Thyroid gland (tissue), 4 donors: ENCODE data around the gene DLX6. TPM values are rescaled to one million over a fixed set of nuclear protein-coding genes. Genes with fewer than 3 reads are reported as not detected.

Experiments used
- DNase-seq, 2 donors: peaks; one replicate each; pipeline ENCODE4 v3.0.0-alpha.2; 2019
- H3K27ac ChIP-seq, 3 donors: fragments of 200-600 bp; sonication (generic); 1 replicate in 2 of 3; 2 replicates in 1 of 3; pipeline ENCODE4 v1.5.1; 2016 to 2019; ENCODE audit warnings: mild to moderate bottlenecking in 1 of 3, moderate library complexity in 1 of 3
- H3K27me3 ChIP-seq: fragments of 200-600 bp; sonication (generic); one replicate; pipeline ENCODE4 v1.5.1; 2019
- H3K36me3 ChIP-seq, 2 donors: fragments of 200-600 bp; sonication (generic); one replicate each; pipeline ENCODE4 v1.5.1; 2016 to 2019
- H3K4me1 ChIP-seq, 2 donors: fragments of 200-600 bp; sonication (generic); one replicate each; pipeline ENCODE4 v1.5.1; 2017 to 2019
- H3K4me3 ChIP-seq, 3 donors: fragments of 200-600 bp; sonication (generic); replicated peaks in 1 of 3; 1 replicate in 2 of 3; 2 replicates in 1 of 3; pipeline ENCODE4 v1.5.1; 2016; ENCODE audit warnings: mild to moderate bottlenecking in 1 of 3
- H3K9me3 ChIP-seq: fragments of 200-600 bp; sonication (generic); one replicate; pipeline ENCODE4 v1.5.1; 2017
- POLR2A ChIP-seq, 2 donors: fragments of 450-650 bp; IDR thresholded peaks; one replicate each; pipeline ENCODE4 v1.6.1; 2017; ENCODE audit warnings: antibody characterized with exemption in 2 of 2, mild to moderate bottlenecking in 2 of 2, moderate library complexity in 1 of 2
- WGBS, 2 donors: methylation state at CpG; one replicate each; pipeline ENCODE4 v1.1.5; 2017; 5-methylcytosine and 5-hydroxymethylcytosine counted together
- intact Hi-C: fragments of 100-400 bp; cut with DNase I; formaldehyde crosslinking; loops from one replicate; pipeline ENCODE4 v1.15.1; 2023
- total RNA-seq, 4 donors: library from RNA; depleted of rRNA; stranded (reverse); fragments of >200 nt; gene quantifications; one replicate each; pipeline ENCODE4 v1.2.3, GENCODE V29; 2016
- TF ChIP-seq, protein P1 (sequence below), 6 experiments: fragments of 200-600 bp in 3 of 6; fragments of 450-650 bp in 3 of 6; sonication (generic) in 3 of 6; IDR thresholded peaks; one replicate each; pipeline ENCODE4 v1.5.1; 2016 to 2019; ENCODE audit warnings: antibody characterized with exemption in 6 of 6, mild to moderate bottlenecking in 2 of 6, inconsistent platforms in 1 of 6, moderate library complexity in 1 of 6

DLX6 gene
- total RNA-seq, 4 donors from 2014 or later, result 0.81 TPM; not detected in 3

DNA sequence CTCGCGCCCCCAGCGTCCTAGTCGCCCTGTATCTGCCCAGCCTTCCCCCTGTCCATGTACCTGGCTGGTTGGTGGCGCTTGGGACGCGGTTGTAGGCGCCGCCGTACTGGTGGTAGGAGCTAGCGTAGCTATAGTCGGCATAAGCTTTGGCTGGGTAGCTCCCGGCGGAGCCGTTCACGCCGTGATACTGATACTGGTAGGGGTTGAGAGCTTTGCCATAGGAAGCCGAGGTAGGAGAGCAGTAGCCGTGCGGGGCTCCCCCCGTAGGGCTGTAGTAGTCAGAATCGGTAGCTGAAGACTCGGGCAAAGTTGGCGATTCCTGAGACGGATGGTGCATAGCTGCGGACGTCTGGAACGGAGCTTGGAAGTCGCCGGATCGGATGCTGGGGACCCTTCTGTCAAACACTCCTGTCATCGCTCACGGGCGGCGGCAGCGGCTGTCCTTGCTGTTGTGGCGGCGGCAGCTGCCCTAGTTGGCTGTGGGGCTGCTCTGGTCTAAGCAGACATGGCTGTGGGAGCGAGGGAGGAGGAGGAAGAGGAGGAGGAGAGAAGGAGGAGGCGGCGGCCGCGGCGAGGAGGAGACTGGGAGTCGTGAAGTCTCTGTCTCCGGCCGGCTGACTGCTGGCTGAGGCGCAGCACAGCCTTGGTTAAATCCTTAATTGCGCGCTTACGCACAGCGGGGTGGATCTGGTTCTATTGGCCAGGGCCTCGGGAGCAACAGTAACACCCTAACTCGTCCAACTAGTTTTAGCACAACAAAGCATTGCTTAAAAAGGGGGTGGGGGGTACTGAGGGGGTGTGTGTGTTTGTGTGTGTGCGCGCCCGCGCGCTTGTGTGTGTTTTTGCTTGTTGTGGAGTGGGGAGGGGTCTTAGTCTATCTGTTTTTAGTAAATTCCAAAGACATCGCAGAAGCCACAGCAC lies 19.1 kb downstream of the DLX6 start, which contains the start of gene DLX5:
TSS of gene DLX5 (minus strand) at position 623 of the 921 bp plus-strand sequence. CDS start at position 415, 208 bp downstream.
- DNase-seq, result peak in 1 of 2 donors; percentile 24
- H3K36me3 ChIP-seq, result no peaks in the 10 kb centered on the region
- peaks cover 19 to 37% of the 10 kb centered on the region in 2 donors for H3K4me1 ChIP-seq
- intact Hi-C loops, result loop anchor here (5.0 kb wide), 1 partner anchor 947 kb away; no protein-coding TSS in a partner anchor
- peak in 1 of 2 donors; percentile 37 for TF ChIP-seq POLR2A (IDR thresholded peaks at IDR 0.05)
- TF ChIP-seq, protein P1, sequence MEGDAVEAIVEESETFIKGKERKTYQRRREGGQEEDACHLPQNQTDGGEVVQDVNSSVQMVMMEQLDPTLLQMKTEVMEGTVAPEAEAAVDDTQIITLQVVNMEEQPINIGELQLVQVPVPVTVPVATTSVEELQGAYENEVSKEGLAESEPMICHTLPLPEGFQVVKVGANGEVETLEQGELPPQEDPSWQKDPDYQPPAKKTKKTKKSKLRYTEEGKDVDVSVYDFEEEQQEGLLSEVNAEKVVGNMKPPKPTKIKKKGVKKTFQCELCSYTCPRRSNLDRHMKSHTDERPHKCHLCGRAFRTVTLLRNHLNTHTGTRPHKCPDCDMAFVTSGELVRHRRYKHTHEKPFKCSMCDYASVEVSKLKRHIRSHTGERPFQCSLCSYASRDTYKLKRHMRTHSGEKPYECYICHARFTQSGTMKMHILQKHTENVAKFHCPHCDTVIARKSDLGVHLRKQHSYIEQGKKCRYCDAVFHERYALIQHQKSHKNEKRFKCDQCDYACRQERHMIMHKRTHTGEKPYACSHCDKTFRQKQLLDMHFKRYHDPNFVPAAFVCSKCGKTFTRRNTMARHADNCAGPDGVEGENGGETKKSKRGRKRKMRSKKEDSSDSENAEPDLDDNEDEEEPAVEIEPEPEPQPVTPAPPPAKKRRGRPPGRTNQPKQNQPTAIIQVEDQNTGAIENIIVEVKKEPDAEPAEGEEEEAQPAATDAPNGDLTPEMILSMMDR (IDR thresholded peaks at IDR 0.05), result no peak
- WGBS, 2 donors, result 3 to 4% methylated on average over 52 to 57 of the region's 60 CpGs
- peak within 1 kb of the TSS in 2 of 3 donors; percentile 41 to 54 for H3K27ac ChIP-seq
- H3K9me3 ChIP-seq, result no peaks in the 10 kb centered on the region
- H3K27me3 ChIP-seq, result peaks cover 30% of the 10 kb centered on the region
- H3K4me3 ChIP-seq, result peak within 1 kb of the TSS in 1 of 3 donors; percentile 16

DNA sequence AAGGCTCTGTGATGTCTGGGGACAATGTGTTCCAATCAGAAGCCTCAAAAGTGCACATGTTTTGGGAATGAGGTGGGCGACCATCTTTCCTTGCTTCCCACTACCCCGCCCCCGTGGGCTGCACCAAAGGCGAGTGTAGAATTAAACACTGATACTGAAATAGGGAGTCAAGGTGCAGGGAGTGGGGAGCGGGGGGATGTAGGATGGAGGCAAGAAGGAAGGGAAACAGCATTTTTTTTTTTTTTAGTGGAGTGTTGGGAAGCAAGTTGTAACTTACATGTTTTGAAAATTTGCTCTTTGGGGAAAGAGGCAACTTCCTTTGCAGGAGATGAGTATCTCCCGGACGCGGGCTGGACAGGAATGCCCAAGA lies 19.8 kb downstream of the DLX6 start:
- no peak for DNase-seq
- peaks cover 27% of the 10 kb centered on the region for H3K27me3 ChIP-seq
- no peak overlapping the region for H3K4me3 ChIP-seq
- WGBS, 2 donors, result 10% methylated on average over 8 of the region's 8 CpGs
- no peaks in the 10 kb centered on the region for H3K9me3 ChIP-seq
- intact Hi-C loops, result loop anchor here (5.0 kb wide), 1 partner anchor 948 kb away; no protein-coding TSS in a partner anchor
- no peak for TF ChIP-seq POLR2A (IDR thresholded peaks at IDR 0.05)
- TF ChIP-seq, protein P1 (IDR thresholded peaks at IDR 0.05), result no peak
- H3K36me3 ChIP-seq, result no peaks in the 10 kb centered on the region
- H3K27ac ChIP-seq, result no peak overlapping the region
- peaks cover 19 to 37% of the 10 kb centered on the region in 2 donors for H3K4me1 ChIP-seq

DNA sequence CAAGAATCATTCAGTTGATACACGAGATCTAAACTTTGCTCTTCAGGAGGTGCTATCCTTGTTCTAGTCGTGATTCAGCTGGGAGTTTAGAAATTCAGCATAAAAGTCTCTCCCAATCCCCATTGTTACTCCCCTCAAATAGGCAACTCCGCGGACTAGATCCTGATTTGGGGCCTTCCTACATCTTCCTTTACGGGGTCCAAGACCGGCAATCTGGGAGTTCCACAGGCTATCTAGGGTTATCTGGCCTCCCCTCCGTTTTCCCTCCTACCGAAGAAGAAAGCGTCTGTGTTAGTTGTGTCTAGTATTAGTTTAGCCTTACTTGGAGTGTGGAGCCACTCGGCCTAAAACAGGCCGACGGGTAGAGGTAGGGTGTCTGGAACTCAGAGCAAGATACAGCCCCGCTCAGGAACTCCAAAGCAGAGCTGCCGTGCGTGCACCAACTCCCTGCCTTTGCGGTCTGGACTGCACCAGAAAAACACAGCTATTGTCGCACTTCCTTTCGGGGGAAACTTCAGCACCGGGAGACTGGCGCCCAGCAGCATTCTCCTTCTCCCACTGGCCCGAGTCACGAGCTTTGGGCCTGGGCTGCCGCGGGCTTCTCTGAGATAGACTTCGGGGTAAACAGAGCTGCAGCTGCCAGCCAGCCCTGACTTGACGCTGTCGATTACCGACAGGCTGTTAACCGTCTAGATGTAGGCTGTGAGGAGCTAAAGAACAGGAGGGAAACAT lies 20.8 kb downstream of the DLX6 start:
- no peak for TF ChIP-seq POLR2A (IDR thresholded peaks at IDR 0.05)
- TF ChIP-seq, protein P1 (IDR thresholded peaks at IDR 0.05), result no peak
- WGBS, 2 donors, result 13 to 30% methylated on average over 17 to 24 of the region's 29 CpGs
- H3K4me3 ChIP-seq, result peak overlapping the region in 1 of 3 donors; percentile 13
- intact Hi-C loops, result loop anchor here (5.0 kb wide), 1 partner anchor 949 kb away; no protein-coding TSS in a partner anchor
- no peaks in the 10 kb centered on the region for H3K36me3 ChIP-seq
- H3K27me3 ChIP-seq, result peaks cover 20% of the 10 kb centered on the region
- H3K27ac ChIP-seq, result no peak overlapping the region
- DNase-seq, result no peak
- H3K4me1 ChIP-seq, result peaks cover 13 to 30% of the 10 kb centered on the region in 2 donors
- no peaks in the 10 kb centered on the region for H3K9me3 ChIP-seq

DNA sequence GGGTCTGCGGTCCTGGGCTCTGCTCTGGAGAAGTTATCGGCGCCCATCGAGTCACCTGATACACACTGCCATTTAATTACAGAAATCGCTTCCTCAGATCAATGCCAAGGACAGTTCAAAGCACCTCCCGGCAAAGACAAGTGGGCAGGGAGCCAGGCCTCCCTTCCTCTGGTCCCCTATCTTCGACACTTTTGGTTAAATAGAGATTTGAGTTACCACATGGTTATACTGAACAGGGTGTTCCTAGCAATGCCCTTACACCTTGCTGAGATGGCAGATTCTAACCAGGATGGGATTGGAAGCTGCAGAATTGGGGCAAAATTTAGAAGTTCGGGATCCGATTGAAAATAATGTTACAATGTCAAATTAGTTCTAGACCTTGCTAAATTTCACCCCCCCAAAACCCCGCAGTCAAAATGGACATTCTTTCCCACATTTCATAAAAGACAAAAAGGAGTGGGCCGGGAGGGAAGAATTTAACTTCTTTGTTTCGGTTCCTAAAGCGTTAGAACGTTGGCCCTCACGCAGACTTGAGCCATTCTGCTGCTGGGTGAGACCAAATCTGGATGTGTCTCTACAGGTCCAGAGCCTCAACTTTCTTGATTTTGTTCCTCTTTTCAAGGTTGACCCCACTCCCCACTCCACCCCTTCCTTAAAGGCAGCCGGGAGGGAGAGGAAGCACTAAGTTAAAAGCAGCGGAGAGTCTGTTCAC lies 21.5 kb downstream of the DLX6 start:
- peak overlapping the region in 1 of 3 donors; percentile 13 for H3K4me3 ChIP-seq
- DNase-seq, result no peak
- intact Hi-C loops, result loop anchor here (5.0 kb wide), 1 partner anchor 950 kb away; no protein-coding TSS in a partner anchor
- peaks cover 20% of the 10 kb centered on the region for H3K27me3 ChIP-seq
- WGBS, 2 donors, result 23 to 34% methylated on average over 12 to 14 of the region's 17 CpGs
- peaks cover 6 to 25% of the 10 kb centered on the region in 2 donors for H3K4me1 ChIP-seq
- H3K27ac ChIP-seq, result no peak overlapping the region
- no peaks in the 10 kb centered on the region for H3K36me3 ChIP-seq
- no peaks in the 10 kb centered on the region for H3K9me3 ChIP-seq
- TF ChIP-seq, protein P1 (IDR thresholded peaks at IDR 0.05), result no peak
- no peak for TF ChIP-seq POLR2A (IDR thresholded peaks at IDR 0.05)
